Posterior vena cava (tissue), 2 donors: ENCODE measurements around the gene CACNG1. TPM values are rescaled to one million over a fixed set of nuclear protein-coding genes. Genes with fewer than 3 reads are reported as not detected.

Experiments
- DNase-seq: peaks from one replicate; pipeline ENCODE4 v3.0.0-alpha.2; 2020; ENCODE audit warnings: low spot score
- intact Hi-C, 2 donors: fragments of 100-400 bp; cut with DNase I; formaldehyde crosslinking; loops; one replicate each; pipeline versions ENCODE4 v1.14.1 to v1.14.2; 2022 to 2023
- long read RNA-seq, 2 donors: library from polyadenylated mRNA; unstranded; transcript quantifications; one replicate each; pipeline ENCODE4 v2.0.0, GENCODE V29; 2020 to 2021
- total RNA-seq, 2 donors: library from RNA; stranded (reverse); fragmentation: NEBNext Ultra II Directional; extraction: Animal tissue kit (Norgen Biotek cat#: 25700); gene quantifications; one replicate each; pipeline ENCODE4 v1.2.1, GENCODE V29; 2021
- donor health status: DM: yes; HTN: yes; CAD: no.
- donor health status: DM: yes; HTN: yes; CAD: no.

CACNG1 gene, protein sequence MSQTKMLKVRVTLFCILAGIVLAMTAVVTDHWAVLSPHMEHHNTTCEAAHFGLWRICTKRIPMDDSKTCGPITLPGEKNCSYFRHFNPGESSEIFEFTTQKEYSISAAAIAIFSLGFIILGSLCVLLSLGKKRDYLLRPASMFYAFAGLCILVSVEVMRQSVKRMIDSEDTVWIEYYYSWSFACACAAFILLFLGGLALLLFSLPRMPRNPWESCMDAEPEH
- not detected for total RNA-seq
- long read RNA-seq, donor 1, result 0 reads
- long read RNA-seq, donor 2, result 0 reads

- DNase-seq, result no peak
- intact Hi-C loops, result no loop called here
Observed at GRCh38 chr17:67044016-67044772, at the start of gene CACNG1. Gene CACNG1 (plus strand): TSS chr17:67044554. CDS start chr17:67044661, 107 bp downstream.

DNA sequence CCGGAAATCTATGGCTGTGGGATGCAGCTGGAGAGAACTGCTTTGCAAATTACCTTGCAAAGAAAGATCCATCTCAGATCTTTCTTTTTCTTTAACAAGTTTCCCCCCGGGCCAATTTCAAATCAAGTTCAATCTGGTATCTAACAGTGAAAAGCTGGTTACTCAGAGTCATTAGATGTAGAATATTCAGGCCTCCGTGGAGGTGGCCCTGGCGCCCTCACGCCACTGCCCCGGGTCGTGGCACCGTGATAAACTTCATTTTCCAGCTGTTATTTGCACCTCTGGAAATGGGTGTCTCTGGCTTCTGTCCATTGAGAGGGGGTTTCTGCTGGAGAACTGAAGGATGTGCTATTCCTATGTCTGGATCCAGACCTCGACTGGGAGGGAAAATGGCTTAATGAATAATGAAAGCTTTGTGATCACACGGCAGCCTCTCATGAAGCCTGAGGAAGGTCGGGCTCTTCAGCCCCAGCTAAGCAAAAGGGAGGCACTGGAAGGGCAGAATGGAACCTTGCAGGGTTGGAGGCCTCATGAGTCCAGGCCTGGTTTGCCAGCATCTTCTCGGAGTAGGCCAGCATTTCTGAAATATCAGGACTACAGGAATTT lies 49.3 kb upstream of the CACNG1 start:
- intact Hi-C loops, result no loop called here

DNA sequence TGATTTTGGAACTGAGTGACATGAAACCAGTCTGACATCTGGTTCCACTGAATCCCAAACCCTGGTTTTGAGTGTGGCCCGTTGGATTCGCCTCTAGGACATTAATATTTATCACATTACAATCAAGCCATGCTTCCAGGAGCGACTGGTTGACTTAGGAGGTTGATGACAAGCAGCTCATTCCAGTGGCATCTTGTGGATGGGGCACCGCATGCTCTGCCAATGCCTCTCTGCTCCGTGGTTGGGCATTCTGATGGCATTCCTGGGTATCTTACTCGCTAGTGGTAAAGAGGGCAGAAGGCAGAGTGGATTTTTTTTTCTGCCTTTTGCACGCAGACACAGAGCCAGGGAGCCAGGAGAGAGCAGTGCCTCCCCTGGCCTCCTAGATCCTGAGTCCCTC lies 48.4 kb upstream of the CACNG1 start:
- DNase-seq, result no peak
- intact Hi-C loops, result no loop called here

More for the DNA sequence above, 49.3 kb upstream of the CACNG1 start:
- no peak for DNase-seq

DNA sequence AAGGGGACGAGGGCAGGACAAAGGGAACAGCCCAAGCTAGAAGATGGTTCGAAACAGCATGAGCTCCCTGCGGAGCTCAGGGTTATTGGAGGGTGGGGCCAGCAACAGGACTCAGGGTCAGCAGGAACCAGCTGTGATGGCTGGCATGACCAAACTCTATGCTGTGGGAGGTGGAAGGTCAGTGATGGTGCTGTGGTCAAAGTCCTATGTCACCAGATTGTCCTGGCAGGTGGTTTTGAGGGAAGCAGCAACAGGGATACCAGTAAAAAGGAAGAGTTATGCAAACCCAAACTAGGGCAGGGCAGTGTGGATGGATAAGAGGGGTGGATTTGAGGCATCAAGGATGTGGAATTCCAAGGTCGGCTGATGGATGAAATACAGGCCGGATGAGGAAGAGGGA lies 47.4 kb upstream of the CACNG1 start:
- intact Hi-C loops, result no loop called here
- DNase-seq, result no peak

DNA sequence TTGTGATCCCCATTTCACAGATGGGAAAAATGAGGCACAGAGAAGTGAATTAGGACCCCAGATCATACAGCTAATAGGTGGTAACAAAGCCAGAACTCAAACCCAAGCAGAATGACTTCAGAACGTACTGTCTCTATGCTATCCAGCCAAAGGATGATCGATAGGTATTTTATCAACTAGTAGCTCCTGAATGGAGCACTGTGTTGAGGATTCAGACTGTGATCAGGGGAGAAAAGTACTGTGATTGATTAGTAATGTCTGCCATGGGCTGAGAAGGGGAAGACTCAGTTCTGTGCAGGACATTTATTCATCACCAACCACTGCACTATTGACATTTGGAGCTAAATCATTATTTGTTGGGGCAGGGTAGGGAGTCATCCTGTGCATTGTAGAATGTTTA lies 41.1 kb upstream of the CACNG1 start:
- DNase-seq, result no peak
- intact Hi-C loops, result no loop called here

GRCh38 chr17:67004181-67004580 lies 40.2 kb upstream of the CACNG1 start:
- intact Hi-C loops, result no loop called here

GRCh38 chr17:67007266-67007665 lies 37.1 kb upstream of the CACNG1 start:
- intact Hi-C loops, result no loop called here
- no peak for DNase-seq

More at GRCh38 chr17:67004181-67004580, 40.2 kb upstream of the CACNG1 start:
- DNase-seq, result no peak

GRCh38 chr17:67008101-67008500 lies 36.3 kb upstream of the CACNG1 start:
- intact Hi-C loops, result no loop called here
- no peak for DNase-seq

DNA sequence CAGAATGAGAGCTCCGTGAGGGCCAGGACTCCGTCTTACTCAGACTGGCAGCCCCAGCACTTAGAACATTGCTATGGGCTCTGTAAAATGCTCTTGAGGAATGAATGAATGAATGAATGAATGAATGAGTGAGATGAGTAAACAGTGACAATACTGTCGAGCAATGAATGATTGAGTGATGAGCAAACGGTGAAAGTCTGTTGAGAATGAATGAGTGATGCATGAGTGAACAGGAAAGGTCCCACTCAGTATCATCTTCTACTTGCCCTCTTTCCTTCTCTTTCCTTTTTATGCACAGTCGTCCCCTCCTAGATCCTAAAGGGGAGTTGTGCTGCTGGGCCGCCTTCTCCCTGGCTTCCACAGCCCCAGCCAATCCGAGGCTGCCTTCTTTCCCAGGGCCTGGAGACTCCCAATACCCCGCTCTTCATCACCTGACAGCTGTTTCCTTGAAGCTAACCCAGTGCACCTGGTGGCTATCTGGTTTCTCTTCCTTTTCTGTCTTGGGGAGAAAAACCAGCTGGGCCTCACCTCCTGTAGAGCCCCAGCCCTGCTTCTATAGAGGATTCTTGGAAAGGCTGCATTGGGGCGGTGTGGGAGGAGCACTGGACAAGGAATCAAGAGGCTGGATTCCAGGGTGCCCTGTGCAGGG lies 32.7 kb upstream of the CACNG1 start:
- intact Hi-C loops, result no loop called here
- no peak for DNase-seq

DNA sequence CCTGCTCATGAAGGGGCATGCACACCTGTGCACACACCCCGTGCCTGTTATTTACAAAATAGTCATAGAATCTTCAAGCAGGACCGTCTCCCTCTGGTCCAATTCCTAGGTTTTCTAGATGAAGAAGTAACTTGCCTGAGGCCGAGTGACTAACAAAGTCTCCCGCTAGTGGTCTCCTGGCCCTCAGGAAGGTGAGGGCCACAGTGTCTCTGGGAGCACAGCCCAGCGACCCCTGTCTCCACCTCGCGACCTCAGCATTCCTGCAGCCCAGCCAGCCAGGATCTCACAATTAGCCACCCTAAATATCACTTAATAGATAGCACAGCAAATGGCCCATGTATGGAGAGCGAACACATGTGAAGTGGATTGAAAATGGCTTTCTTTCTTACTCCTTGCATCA lies 30.5 kb upstream of the CACNG1 start:
- intact Hi-C loops, result no loop called here
- no peak for DNase-seq

DNA sequence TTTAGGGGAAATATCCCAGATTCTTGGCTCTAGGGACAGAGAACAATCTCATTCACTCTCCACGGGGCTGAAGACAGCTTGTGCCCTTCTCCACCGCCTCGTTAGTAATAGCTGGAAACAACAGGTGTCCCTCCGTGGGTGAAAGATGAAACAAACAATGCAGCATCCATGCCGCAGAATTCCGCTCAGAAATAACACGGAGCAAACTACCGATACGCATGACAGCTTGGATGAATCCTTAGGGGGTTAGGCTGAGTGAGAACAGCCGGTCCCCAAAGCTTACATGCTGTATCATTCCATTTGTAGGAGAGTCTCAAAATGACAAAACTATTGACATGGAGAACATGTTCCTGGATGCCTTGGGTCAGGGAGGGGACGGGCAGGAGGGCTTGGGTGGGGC lies 29.4 kb upstream of the CACNG1 start:
- intact Hi-C loops, result no loop called here
- no peak for DNase-seq

DNA sequence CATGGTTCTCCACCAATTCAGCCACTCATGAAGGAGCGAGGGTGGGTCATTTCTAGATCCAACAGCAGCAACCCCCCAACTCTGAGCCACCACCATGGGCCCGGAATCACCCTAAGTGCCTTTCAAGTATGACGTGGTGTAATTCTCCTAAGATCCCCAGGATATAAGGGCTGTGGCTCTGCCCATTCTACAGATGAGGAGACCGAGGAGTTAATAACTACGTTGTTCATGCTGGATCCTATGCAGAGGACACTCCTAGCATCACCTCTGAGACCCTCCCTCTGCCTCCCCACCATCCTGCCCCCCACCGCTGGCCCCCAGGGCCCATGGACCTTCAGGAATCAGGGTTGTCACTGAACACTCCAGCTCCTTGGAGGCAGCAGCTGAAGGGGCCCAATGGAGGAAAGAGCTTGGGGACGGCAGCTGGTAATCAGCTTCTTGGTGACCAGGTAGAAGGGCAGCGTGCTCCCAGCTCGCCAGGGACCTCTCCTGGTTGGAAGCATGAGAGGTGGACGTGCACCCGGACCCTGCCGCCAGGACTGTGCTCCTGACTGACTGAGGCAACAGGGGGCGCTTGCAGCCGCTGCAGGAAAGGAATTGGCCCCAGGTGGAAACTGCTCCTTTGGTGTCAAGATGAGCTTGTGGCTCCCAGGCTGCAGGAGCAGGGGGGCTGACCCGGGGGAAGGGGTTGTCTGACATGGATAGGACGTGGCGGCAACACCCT lies 28.2 kb upstream of the CACNG1 start:
- DNase-seq, result no peak
- intact Hi-C loops, result no loop called here

DNA sequence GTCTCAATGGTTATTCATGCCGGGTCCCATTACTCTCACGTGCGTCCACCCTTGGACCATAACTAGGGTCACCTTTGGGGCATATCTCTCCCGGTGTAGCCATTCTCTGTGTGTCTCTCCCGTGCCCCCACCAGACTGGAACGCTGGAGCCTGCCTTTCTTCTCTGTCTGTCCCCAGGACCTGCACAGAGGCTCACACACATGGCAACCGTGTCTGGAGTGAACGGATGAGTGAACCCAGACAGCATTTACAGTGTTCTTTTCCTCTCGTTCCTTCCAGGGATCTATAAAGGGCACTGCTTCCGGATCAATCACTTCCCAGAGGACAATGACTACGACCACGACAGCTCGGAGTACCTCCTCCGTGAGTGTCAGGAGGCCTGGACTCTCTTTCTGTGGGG lies 26.4 kb upstream of the CACNG1 start:
- intact Hi-C loops, result no loop called here
- no peak for DNase-seq

DNA sequence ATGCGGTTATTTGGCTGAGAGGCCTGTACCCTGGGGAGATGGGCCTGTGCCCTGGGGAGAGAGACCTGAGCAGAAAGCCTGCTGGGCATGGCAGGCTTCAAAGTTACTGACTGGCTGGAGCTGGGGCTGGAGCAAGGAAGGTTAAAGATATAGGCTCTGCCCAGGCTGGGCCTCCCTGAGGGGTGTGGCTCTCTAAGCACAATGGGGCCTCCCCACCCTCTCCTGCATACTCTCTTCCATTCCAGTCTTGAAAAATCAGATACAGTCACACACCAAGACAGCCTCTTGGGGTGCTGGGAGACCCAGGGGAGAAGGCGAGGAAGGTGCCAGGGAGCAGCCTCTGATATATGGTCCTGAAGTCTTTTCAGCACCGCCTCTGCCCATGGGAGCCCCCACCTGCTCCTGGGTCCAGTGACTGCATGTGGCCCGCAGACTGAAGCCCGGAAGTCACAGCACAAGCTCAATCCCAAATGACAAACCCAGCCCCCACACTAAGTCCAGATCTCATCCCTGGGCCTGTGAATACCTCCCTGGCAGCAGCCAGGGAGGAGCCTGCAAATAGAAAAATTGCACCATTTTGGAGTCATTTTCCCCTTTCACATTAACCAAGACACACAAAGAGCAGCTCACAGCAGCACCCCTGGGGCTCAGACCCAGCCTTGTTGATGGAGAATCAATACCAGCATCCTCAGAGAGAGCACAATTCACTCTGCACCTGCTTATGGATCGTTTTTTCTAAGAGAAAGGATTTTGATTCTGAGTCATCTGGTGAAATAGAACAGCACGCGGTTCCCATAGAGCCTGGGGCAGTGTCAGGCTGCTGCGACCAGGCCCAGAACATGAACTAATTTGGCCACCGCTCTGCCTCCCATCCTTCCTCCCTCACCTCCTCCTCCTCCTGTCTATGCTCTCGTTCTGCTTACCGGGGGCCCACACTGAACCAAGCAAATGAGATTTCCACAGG lies 25.6 kb upstream of the CACNG1 start:
- intact Hi-C loops, result no loop called here
- DNase-seq, result no peak

GRCh38 chr17:67019809-67020208 lies 24.5 kb upstream of the CACNG1 start:
- DNase-seq, result no peak
- intact Hi-C loops, result no loop called here

DNA sequence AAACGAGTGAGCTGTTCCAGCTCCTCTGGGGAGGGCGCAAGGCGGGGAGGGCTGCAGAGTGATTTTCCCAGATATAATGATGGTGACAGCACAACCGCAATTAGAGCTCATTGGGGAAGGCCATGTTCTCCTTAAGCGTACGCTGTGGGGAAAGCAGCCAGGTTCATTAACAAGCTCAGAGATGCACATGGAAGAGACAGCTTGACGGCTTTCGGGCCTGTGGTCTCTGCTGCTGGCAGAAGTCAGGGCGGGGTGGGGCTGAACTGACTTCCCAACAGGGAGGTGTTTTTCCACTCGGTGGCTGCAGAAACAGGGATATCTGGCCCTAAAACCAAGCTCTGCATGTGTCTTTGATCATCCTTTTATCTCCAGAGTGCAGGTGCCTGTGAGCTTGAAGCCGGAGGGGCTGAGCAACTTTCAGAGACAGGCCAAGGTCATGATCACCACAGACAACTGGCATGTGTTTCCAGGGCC lies 24.0 kb upstream of the CACNG1 start:
- intact Hi-C loops, result no loop called here
- DNase-seq, result no peak

DNA sequence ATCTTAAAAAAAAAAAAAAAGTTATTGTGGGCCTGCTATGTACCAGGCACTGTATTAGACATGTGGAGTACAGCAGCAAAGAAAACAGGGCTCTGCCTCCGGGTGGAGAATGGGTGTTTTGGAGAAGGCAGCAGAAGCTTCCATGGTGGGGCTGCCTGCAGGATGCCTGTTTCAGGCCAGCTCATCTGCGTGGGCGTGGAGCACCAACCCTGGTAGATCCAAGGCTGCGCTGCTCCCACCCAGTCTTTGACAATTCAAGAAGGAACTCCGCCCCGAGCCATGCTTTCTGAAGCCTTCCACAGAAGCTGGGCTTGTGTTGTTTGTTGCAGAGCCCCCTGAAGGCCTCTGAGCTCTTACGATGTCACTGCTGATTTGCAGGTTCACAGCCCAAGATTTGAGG lies 23.2 kb upstream of the CACNG1 start:
- DNase-seq, result no peak
- intact Hi-C loops, result no loop called here

GRCh38 chr17:67021743-67022450 lies 22.5 kb upstream of the CACNG1 start:
- DNase-seq, result no peak
- intact Hi-C loops, result no loop called here
